Astrocyte (in vitro differentiated cells and primary cell): ENCODE measurements around the gene CCL22. TPM values are rescaled to one million over a fixed set of nuclear protein-coding genes. Genes with fewer than 3 reads are reported as not detected.

Source experiments
- DNase-seq: peaks from one replicate; pipeline ENCODE4 v3.0.0-alpha.2; 2010; ENCODE audit warnings: low read depth
- FAIRE-seq: peaks from 2 replicates; lab custom pipeline; 2011; peaks lifted over from hg19 to GRCh38; lab: Jason Lieb, UNC
- H2AFZ ChIP-seq: 2 replicates; pipeline ENCODE4 v1.6.0; 2012; ENCODE audit warnings: low read depth, low read length, inconsistent platforms
- H3K27ac ChIP-seq: 2 replicates; pipeline ENCODE4 v1.5.1; 2011; ENCODE audit warnings: low read depth, low read length, inconsistent platforms
- H3K27me3 ChIP-seq: 2 replicates; pipeline ENCODE4 v1.6.0; 2011; ENCODE audit warnings: low read length, inconsistent platforms; ENCODE audit not compliant: insufficient read depth
- H3K36me3 ChIP-seq: 2 replicates; pipeline ENCODE4 v1.5.1; 2011; ENCODE audit warnings: low read length, inconsistent platforms; ENCODE audit not compliant: insufficient read depth
- H3K4me1 ChIP-seq: 2 replicates; pipeline ENCODE4 v1.5.1; 2011; ENCODE audit warnings: low read length, inconsistent platforms; ENCODE audit not compliant: insufficient read depth
- H3K4me2 ChIP-seq: 2 replicates; pipeline ENCODE4 v1.6.0; 2012; ENCODE audit warnings: low read length, inconsistent platforms
- H3K4me3 ChIP-seq: 2 replicates; pipeline ENCODE4 v1.5.1; 2011; ENCODE audit warnings: low read depth, mild to moderate bottlenecking, low read length, inconsistent platforms; ENCODE audit not compliant: insufficient read depth
- H3K79me2 ChIP-seq: 2 replicates; pipeline ENCODE4 v1.6.0; 2012; ENCODE audit warnings: mild to moderate bottlenecking, low read length, inconsistent platforms; ENCODE audit not compliant: insufficient read depth
- H3K9ac ChIP-seq: 2 replicates; pipeline ENCODE4 v1.6.0; 2012; ENCODE audit warnings: mild to moderate bottlenecking, low read length, inconsistent platforms
- H3K9me3 ChIP-seq: 2 replicates; pipeline ENCODE4 v1.5.1; 2012; ENCODE audit warnings: low read depth, mild to moderate bottlenecking, low read length, inconsistent platforms; ENCODE audit not compliant: insufficient read depth
- H4K20me1 ChIP-seq: 2 replicates; pipeline ENCODE4 v1.6.0; 2012; ENCODE audit warnings: low read length, inconsistent platforms; ENCODE audit not compliant: insufficient read depth
- H3K27ac Mint-ChIP-seq: one replicate; pipeline ENCODE4 v1.8.0; 2021; ENCODE audit warnings: mild to moderate bottlenecking, mixed read lengths; ENCODE audit not compliant: unreplicated experiment
- H3K27me3 Mint-ChIP-seq: one replicate; pipeline ENCODE4 v1.8.0; 2021; ENCODE audit warnings: low read depth, mixed read lengths; ENCODE audit not compliant: unreplicated experiment
- H3K36me3 Mint-ChIP-seq: one replicate; pipeline ENCODE4 v1.8.0; 2021; ENCODE audit warnings: low read depth, mixed read lengths; ENCODE audit not compliant: unreplicated experiment
- H3K4me1 Mint-ChIP-seq: one replicate; pipeline ENCODE4 v1.8.0; 2021; ENCODE audit warnings: low read depth, mixed read lengths; ENCODE audit not compliant: unreplicated experiment
- H3K4me3 Mint-ChIP-seq: one replicate; pipeline ENCODE4 v1.8.0; 2021; ENCODE audit warnings: mild to moderate bottlenecking, moderate library complexity, mixed read lengths; ENCODE audit not compliant: unreplicated experiment
- H3K9me3 Mint-ChIP-seq: one replicate; pipeline ENCODE4 v1.8.0; 2021; ENCODE audit warnings: mild to moderate bottlenecking, mixed read lengths; ENCODE audit not compliant: unreplicated experiment
- EZH2 ChIP-seq: IDR thresholded peaks from 2 replicates; pipeline ENCODE4 v1.6.1; 2012; ENCODE audit warnings: mild to moderate bottlenecking, low read length, inconsistent platforms; ENCODE audit not compliant: insufficient read depth
- total RNA-seq: library from RNA; stranded (reverse); gene quantifications from 2 replicates; pipeline ENCODE4 v1.2.1, GENCODE V29; 2021
- TF ChIP-seq, protein P1 (sequence below): IDR thresholded peaks from 2 replicates; pipeline ENCODE4 v1.5.1; 2011; ENCODE audit warnings: low read depth, mild to moderate bottlenecking, inconsistent platforms, low read length, moderate library complexity; ENCODE audit not compliant: insufficient read depth

The CCL22 gene
- total RNA-seq, 1 donor from 2014 or later, result not detected

DNA sequence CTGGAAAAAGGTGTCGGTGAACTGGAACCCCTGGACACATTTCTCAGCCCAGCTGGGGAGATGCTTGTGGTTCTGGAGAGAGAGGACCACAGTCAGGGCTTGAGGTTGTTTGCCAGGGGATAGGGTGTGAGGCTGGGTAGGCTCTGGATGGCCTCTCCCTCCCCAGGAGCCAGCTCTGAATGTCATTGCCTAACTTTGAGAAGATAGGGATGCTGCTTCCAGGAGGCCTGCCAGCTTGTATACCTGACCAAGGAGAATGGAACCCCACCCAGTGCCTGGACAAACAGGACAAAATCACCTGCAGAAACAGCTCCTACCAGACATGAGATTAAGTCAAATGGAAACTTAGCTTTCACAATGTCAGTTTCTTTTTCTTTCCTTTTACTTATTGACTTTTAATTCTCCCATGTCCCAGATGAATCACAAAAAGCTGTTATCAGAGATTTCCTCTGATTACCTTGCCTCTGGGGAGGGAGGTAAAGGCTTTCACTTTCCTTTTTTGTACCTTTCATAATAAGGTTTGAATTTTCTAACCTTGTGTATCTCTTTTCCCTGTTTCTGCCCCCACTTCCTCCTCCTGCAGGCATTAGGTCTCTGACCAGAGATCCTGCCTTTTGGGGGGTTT is 44.3 kb upstream of the CCL22 start:
- H3K27ac Mint-ChIP-seq, result peak overlapping the region; percentile 14
- H3K27ac ChIP-seq, result no peak overlapping the region
- H3K9me3 ChIP-seq, result no peaks in the 10 kb centered on the region

DNA sequence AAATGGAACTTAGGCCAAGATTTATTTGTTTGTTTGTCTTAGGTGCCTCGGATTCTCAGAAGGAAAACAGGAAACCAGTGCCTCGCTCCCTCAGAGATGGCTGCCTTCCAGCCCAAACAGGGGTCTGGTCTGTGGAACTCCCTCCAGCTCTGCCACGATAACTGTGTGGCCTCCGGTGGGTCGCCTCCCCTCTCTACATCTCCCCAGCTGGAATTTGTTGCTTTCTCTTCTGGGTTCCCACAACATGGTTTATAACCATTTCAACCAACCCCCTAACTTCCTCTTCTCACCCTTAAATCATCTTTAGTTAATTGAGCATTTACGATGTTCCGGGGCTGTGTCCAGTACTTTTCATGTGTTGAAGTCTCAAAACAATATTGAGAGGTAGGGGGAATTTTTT is 43.2 kb upstream of the CCL22 start:
- FAIRE-seq, result no peak
- Histone ChIP-seq H3K4me2 (no peak overlapping the region), H3K79me2 (no peaks in the 10 kb centered on the region), H3K27ac (no peak overlapping the region), H3K36me3 (no peaks in the 10 kb centered on the region), H4K20me1 (no peaks in the 10 kb centered on the region), H3K9me3 (no peaks in the 10 kb centered on the region), H3K4me1 (peaks cover 21% of the 10 kb centered on the region), H3K4me3 (no peak overlapping the region), H3K27me3 (peaks cover 7% of the 10 kb centered on the region), H2AFZ (no peak overlapping the region), H3K9ac (no peak overlapping the region)
- Mint-ChIP-seq H3K27ac (peak overlapping the region; percentile 3), H3K9me3 (no peaks in the 10 kb centered on the region), H3K4me3 (no peak overlapping the region), H3K4me1 (peaks cover 28% of the 10 kb centered on the region), H3K36me3 (no peaks in the 10 kb centered on the region), H3K27me3 (no peaks in the 10 kb centered on the region)
- TF ChIP-seq, protein P1, sequence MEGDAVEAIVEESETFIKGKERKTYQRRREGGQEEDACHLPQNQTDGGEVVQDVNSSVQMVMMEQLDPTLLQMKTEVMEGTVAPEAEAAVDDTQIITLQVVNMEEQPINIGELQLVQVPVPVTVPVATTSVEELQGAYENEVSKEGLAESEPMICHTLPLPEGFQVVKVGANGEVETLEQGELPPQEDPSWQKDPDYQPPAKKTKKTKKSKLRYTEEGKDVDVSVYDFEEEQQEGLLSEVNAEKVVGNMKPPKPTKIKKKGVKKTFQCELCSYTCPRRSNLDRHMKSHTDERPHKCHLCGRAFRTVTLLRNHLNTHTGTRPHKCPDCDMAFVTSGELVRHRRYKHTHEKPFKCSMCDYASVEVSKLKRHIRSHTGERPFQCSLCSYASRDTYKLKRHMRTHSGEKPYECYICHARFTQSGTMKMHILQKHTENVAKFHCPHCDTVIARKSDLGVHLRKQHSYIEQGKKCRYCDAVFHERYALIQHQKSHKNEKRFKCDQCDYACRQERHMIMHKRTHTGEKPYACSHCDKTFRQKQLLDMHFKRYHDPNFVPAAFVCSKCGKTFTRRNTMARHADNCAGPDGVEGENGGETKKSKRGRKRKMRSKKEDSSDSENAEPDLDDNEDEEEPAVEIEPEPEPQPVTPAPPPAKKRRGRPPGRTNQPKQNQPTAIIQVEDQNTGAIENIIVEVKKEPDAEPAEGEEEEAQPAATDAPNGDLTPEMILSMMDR, result no peak
- TF ChIP-seq EZH2, result no peak
- DNase-seq, result no peak

More for the DNA sequence above, 44.3 kb upstream of the CCL22 start:
- DNase-seq (no peak), FAIRE-seq (no peak)
- H3K36me3 Mint-ChIP-seq, result no peaks in the 10 kb centered on the region
- H4K20me1 ChIP-seq, result no peaks in the 10 kb centered on the region
- peaks cover 21% of the 10 kb centered on the region for H3K4me1 ChIP-seq
- H3K9ac ChIP-seq, result no peak overlapping the region
- TF ChIP-seq, protein P1, result no peak
- TF ChIP-seq EZH2, result no peak
- peaks cover 28% of the 10 kb centered on the region for H3K4me1 Mint-ChIP-seq
- peaks cover 7% of the 10 kb centered on the region for H3K27me3 ChIP-seq
- H3K36me3 ChIP-seq, result no peaks in the 10 kb centered on the region
- no peak overlapping the region for H3K4me3 Mint-ChIP-seq
- H3K4me3 ChIP-seq, result no peak overlapping the region
- no peaks in the 10 kb centered on the region for H3K27me3 Mint-ChIP-seq
- no peak overlapping the region for H2AFZ ChIP-seq
- H3K79me2 ChIP-seq, result no peaks in the 10 kb centered on the region
- no peaks in the 10 kb centered on the region for H3K9me3 Mint-ChIP-seq
- H3K4me2 ChIP-seq, result no peak overlapping the region

DNA sequence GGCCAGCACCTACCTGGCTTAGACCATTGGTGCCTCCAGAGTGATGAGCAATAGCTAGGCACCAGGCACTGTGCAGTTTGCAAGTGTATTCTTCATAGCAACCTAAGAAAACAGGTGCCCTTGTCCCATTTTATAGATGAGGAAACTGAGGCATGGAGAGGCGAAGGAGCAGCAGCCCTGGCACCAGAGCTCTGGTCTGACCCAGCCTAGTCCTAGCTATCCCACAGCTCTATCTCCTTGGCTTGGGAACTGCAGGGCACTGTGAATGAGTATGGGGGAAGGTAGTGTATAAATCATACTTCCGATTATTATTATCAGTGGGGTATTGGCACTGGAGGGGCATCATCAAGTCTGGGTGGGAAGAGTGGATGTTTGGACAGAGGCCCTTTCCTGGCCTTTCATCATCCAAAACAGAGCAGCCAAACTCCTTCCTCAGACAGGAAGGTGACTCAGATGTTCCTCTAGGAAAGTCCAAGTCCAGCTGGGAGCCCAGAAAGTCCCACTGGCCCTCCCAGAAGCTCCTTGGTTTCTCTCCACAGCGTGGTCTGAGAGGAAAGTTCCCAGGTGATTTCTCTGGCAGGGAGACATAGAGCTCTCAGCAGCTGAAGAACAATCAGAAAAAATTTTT is 42.1 kb upstream of the CCL22 start:
- TF ChIP-seq EZH2, result no peak
- TF ChIP-seq, protein P1, result no peak
- H3K36me3 Mint-ChIP-seq, result no peaks in the 10 kb centered on the region
- no peak overlapping the region for H2AFZ ChIP-seq

More for the DNA sequence above, 42.1 kb upstream of the CCL22 start:
- H3K27me3 ChIP-seq, result peaks cover 7% of the 10 kb centered on the region
- H3K9me3 Mint-ChIP-seq, result no peaks in the 10 kb centered on the region
- H3K27me3 Mint-ChIP-seq, result no peaks in the 10 kb centered on the region
- peak overlapping the region; percentile 41 for H3K4me2 ChIP-seq
- H3K27ac Mint-ChIP-seq, result peak overlapping the region; percentile 95
- DNase-seq, result peak; percentile 88
- H3K9me3 ChIP-seq, result no peaks in the 10 kb centered on the region
- H3K4me3 ChIP-seq, result no peak overlapping the region
- H3K79me2 ChIP-seq, result no peaks in the 10 kb centered on the region
- no peak overlapping the region for H3K9ac ChIP-seq
- peaks cover 21% of the 10 kb centered on the region for H3K4me1 ChIP-seq
- peaks cover 28% of the 10 kb centered on the region for H3K4me1 Mint-ChIP-seq
- no peaks in the 10 kb centered on the region for H4K20me1 ChIP-seq
- FAIRE-seq, result peak; percentile 64
- H3K36me3 ChIP-seq, result no peaks in the 10 kb centered on the region
- peak overlapping the region; percentile 54 for H3K4me3 Mint-ChIP-seq
- peak overlapping the region; percentile 14 for H3K27ac ChIP-seq
